ENCODE results near the gene TULP4.

- TF ChIP-seq POLR2AphosphoS5 (IDR thresholded peaks at IDR 0.05; ENCODE audit: borderline replicate concordance, low read depth, low read length) (no peak), FOXP2 (optimal IDR thresholded peaks at IDR 0.05; ENCODE audit: control extremely low read depth, extremely low read length, insufficient read depth) (no peak), EZH2 (IDR thresholded peaks at IDR 0.05) (no peak)
These were observed 236.3 kb downstream of the TULP4 start for GRCh38 chr6:158548418-158549161.

Measured in SK-N-MC (cell line).